Keratinocyte (primary cell): ENCODE data around the gene CPEB2.

Source experiments
- CTCF ChIP-seq, 3 experiments: IDR thresholded peaks in 1 of 3; conservative IDR thresholded peaks in 1 of 3; optimal IDR thresholded peaks in 1 of 3; 2 replicates in 2 of 3; 3 replicates in 1 of 3; pipeline versions ENCODE3 to v1.5.1; 2011; ENCODE audit warnings: low read length in 3 of 3, mild to moderate bottlenecking in 3 of 3, moderate library complexity in 2 of 3, control low read depth in 1 of 3, inconsistent platforms in 1 of 3; ENCODE audit not compliant: insufficient read depth in 2 of 3; ENCODE audit errors: extremely low read depth in 1 of 3
- EZH2 ChIP-seq: IDR thresholded peaks from one replicate; pipeline ENCODE4 v1.6.1; 2012; ENCODE audit warnings: inconsistent platforms, mild to moderate bottlenecking, low read length, moderate library complexity

- no peak for TF ChIP-seq EZH2
- TF ChIP-seq CTCF (optimal IDR thresholded peaks at IDR 0.05 in 1 of 3, IDR thresholded peaks at IDR 0.05 in 1 of 3, conservative IDR thresholded peaks at IDR 0.05 in 1 of 3; ENCODE audit: extremely low read depth in 1 of 3, insufficient read depth in 2 of 3, low read length in 3 of 3), result no peak
These were observed 76.7 kb downstream of the CPEB2 start for GRCh38 chr4:15078682-15079642.
